GM18520 (cell line): ENCODE results near the gene RHBDL3.
"Not testable (repeated sequence)": the region's sequence is repeated elsewhere in the genome, so short reads cannot be mapped to it uniquely, and the experiment has no call there.

Experiments
- ATAC-seq: cut with Tn5 transposase; IDR thresholded peaks from one replicate; pipeline ENCODE4 v1.9.1; 2021; ENCODE audit not compliant: unreplicated experiment

RHBDL3 gene

GRCh38 chr17:32289471-32290070, 23.9 kb downstream of the RHBDL3 start:
- ATAC-seq, result no peak

GRCh38 chr17:32292094-32292493, 26.5 kb downstream of the RHBDL3 start:
- no peak for ATAC-seq

GRCh38 chr17:32297424-32297823, 31.8 kb downstream of the RHBDL3 start:
- no peak for ATAC-seq

- ATAC-seq, result no peak
These were observed 32.2 kb downstream of the RHBDL3 start for GRCh38 chr17:32297860-32298259.

GRCh38 chr17:32298298-32298697, 32.7 kb downstream of the RHBDL3 start:
- ATAC-seq, result no peak

- ATAC-seq, result no peak
These were observed 33.3 kb downstream of the RHBDL3 start for GRCh38 chr17:32298721-32299579.

- ATAC-seq, result no peak
These were observed 34.0 kb downstream of the RHBDL3 start for GRCh38 chr17:32299580-32300164.

- ATAC-seq, result no peak
These were observed 36.4 kb downstream of the RHBDL3 start for GRCh38 chr17:32302037-32302436.

GRCh38 chr17:32302860-32303649, 37.4 kb downstream of the RHBDL3 start:
- ATAC-seq, result no peak

GRCh38 chr17:32303781-32304288, 38.2 kb downstream of the RHBDL3 start:
- no peak for ATAC-seq

GRCh38 chr17:32305049-32305448, 39.4 kb downstream of the RHBDL3 start:
- no peak for ATAC-seq

- ATAC-seq, result no peak
These were observed 42.0 kb downstream of the RHBDL3 start for GRCh38 chr17:32307658-32308057.

GRCh38 chr17:32311028-32311536, 45.5 kb downstream of the RHBDL3 start:
- no peak for ATAC-seq

- ATAC-seq, result no peak
These were observed 49.0 kb downstream of the RHBDL3 start for GRCh38 chr17:32314636-32315035.

- no peak for ATAC-seq
These were observed 49.5 kb downstream of the RHBDL3 start for GRCh38 chr17:32315171-32315570.

GRCh38 chr17:32316653-32317052, 51.0 kb downstream of the RHBDL3 start:
- not testable (repeated sequence) for ATAC-seq

GRCh38 chr17:32317353-32317752, 51.7 kb downstream of the RHBDL3 start:
- no peak for ATAC-seq

GRCh38 chr17:32318071-32318470, 52.4 kb downstream of the RHBDL3 start:
- no peak for ATAC-seq

- no peak for ATAC-seq
These were observed 53.9 kb downstream of the RHBDL3 start for GRCh38 chr17:32319548-32319905.

- ATAC-seq, result not testable (repeated sequence)
These were observed 54.4 kb downstream of the RHBDL3 start for GRCh38 chr17:32320080-32320479.

- ATAC-seq, result no peak
These were observed 55.2 kb downstream of the RHBDL3 start for GRCh38 chr17:32320847-32321246.
